ENCODE measurements around the gene SLC47A2.

Gene SLC47A2

GRCh38 chr17:19729900-19730299 lies 13.5 kb upstream of the SLC47A2 start:
- in situ Hi-C loops (cut with MboI; ENCODE audit: low sequenced_read_pairs) = no loop called here

DNA sequence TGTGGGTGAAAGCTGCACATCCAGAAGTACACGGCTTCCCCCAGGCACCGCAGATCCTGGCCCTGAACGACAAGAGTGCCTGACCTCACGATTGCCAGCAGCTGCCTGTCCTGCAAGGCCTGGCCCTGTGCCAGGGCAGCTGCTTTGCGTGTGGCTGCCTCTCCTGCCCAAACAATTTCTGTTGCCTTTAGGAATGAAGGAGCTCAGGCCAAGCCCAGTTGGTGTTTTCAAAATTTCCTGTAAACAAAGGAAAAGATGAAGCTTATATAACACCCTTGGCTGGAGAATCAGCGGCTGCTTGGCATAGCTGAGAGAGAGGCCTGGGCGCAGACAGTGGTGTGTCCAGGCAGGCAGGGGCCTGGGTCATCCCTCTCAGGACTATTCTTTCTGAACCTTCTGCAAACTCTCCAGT lies 11.7 kb upstream of the SLC47A2 start:
- in situ Hi-C loops (cut with MboI; ENCODE audit: low sequenced_read_pairs) = no loop called here

DNA sequence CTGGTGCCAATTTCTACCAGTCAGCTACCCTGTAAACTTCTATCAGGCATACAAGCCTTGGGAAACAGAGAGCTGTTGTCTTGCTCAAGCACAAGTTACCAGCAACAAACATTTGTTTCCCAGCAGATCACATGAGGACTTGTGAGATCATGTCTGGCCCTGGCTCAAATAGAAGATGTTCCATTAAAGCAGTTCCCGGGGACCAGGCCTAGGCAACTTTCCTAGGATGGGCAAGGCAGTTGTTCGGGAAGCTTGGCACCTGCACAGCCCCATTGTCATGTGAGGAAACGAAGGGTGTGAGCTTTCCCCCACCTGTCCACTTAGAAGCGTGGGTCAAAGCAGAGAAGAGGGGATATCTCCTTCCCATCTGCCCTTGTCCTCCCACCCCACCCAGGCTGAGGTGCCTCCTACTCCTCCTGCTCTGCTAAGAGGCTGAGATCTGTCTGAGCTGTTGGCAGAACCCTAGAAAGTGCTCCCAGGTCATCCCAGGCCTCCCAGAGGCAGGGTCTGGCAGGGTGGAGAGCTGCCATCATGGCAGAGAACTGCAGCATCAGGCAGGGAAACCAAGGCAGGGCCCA lies 11.2 kb upstream of the SLC47A2 start:
- in situ Hi-C loops (cut with MboI; ENCODE audit: low sequenced_read_pairs) = no loop called here

GRCh38 chr17:19726631-19727376 lies 10.4 kb upstream of the SLC47A2 start:
- in situ Hi-C loops (cut with MboI; ENCODE audit: low sequenced_read_pairs) = no loop called here

DNA sequence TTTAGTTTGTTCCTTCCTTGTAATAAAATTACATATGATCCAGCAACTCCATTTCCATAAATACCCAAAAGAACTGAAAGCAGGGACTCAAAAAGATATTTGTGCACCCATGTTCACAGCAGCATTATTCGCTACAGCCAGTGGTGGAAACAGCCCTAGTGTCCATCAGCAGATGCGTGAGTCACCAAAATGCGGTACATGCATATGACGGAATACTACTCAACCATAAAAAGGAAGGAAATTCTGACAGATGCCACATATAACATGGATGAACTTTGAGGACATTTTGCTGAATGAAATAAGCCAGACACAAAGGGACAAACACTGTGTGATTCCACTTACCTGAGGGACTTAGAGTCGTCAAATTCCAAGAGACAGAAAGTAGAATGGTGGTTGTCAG lies 9.1 kb upstream of the SLC47A2 start:
- in situ Hi-C loops (cut with MboI; ENCODE audit: low sequenced_read_pairs) = no loop called here

GRCh38 chr17:19724501-19725420 lies 8.4 kb upstream of the SLC47A2 start:
- in situ Hi-C loops (cut with MboI; ENCODE audit: low sequenced_read_pairs) = no loop called here

DNA sequence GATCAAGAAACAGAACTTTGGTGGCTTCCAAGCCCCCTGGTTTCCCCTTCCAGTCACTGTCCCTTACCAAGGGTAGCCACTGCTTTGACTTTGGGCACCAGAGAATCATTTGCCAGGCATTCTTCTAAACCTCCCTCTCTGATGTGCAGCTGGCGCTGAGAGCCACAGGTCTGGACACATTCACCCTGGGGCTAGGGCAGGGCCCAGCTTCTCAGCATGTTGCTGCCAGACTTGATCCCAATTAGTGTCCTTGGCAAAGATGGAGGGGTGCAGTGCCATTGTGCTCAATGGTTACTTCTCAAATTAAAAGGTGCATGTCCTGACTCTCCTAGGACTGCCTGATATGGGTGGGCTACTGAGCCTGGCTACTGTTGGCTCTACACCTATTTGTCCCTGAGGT lies 7.6 kb upstream of the SLC47A2 start:
- in situ Hi-C loops (cut with MboI; ENCODE audit: low sequenced_read_pairs) = no loop called here

GRCh38 chr17:19720631-19721426 lies 4.4 kb upstream of the SLC47A2 start:
- in situ Hi-C loops (cut with MboI; ENCODE audit: low sequenced_read_pairs) = no loop called here

DNA sequence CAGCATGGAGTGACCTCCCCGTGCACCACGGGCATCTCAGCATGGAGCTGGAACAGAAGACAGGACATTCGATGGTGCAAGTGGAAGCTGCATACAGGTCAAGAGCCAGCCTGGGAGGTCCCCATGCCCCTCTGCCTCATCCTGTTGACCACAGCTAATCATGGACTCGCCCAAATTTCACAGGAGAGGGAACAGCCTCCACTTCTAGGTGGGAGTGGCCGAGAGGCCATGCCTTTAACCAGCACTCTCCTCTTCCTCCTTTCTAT lies 3.8 kb upstream of the SLC47A2 start:
- in situ Hi-C loops (cut with MboI; ENCODE audit: low sequenced_read_pairs) = no loop called here

DNA sequence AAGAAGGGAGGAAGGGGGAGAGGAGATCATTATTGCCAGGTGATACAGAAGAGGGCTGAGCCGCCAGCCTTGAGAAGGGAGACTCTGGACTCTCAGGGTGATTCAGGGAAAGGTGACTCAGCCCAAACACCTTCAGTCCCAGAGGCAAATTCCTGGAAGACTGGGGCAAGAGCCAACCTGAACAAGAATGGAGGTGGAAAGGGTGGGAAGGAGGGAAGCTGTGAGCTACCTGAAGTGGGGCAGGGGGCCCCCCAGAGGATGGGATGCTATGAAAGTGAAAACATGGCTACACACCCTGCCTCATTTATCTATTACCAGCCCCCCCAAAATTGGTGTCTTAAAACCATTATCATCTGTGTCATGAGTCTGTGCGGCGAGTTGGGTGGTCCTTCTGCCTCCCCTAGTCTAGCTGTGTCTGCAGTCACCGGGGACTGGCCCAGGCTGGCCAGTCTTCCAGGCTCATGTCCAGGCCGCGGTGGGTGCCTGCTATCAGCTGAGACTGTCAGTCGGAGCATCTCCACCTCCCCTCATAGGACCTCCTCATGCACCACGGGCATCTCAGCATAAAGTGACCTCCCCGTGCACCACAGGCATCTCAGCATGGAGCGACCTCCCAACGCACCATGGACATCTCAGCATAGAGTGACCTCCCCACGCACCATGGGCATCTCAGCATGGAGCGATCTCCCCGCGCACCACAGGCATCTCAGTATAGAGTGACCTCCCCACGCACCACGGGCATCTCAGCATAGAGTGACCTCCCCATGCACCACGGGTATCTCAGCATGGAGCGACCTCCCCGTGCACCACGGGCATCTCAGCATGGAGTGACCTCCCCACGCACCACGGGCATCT lies 3.2 kb upstream of the SLC47A2 start:
- in situ Hi-C loops (cut with MboI; ENCODE audit: low sequenced_read_pairs) = no loop called here

GRCh38 chr17:19718613-19719354 lies 2.4 kb upstream of the SLC47A2 start:
- in situ Hi-C loops (cut with MboI; ENCODE audit: low sequenced_read_pairs) = no loop called here

DNA sequence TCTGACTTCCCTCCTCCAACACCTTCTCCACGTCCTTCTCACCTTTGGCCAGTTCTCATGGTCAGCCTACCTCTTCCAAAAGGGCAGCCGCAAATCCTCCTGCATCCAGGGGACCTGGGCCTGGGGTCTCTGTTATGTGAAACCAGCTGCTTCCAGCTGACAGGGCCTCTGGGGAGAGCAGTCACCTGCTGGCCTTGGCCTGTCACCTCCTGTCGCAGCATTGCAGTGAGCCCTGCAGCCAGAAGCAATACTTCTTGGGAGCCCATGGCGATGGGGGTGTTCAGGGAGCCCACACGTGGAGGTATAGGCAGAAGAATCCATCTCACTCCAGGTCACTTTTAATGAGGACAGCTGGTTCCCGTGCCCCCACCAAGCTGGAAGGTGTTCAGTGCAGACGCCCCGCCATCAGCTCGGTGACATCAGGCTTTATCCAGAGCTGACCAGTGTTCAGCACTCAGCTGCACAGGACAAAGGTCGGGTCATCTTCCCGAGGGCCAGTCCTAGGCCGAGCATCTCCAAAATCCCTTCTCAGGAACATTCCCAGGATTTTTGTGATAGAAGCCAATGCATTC lies 1.7 kb upstream of the SLC47A2 start:
- in situ Hi-C loops (cut with MboI; ENCODE audit: low sequenced_read_pairs) = no loop called here

GRCh38 chr17:19717411-19717908 lies 1.1 kb upstream of the SLC47A2 start:
- in situ Hi-C loops (cut with MboI; ENCODE audit: low sequenced_read_pairs) = no loop called here

DNA sequence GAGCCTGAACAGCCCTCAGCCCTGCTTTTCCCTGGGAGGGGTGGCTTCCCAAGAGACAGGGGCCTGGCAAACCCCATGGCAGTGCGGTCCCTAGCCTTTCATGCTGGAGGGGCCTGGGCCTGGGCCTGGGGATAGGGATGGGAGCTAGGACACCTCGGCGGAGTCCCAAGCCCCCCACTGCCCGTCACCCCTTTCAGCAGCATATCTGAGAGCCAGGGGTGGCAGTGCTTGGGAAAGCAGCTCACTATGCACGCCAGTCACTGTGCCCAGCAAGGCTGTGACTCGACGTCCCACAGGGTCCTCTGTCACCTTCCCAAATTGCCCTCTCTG lies 612 bp upstream of the SLC47A2 start:
- in situ Hi-C loops (cut with MboI; ENCODE audit: low sequenced_read_pairs) = no loop called here

- in situ Hi-C loops (cut with MboI; ENCODE audit: low sequenced_read_pairs) = no loop called here
Observed at GRCh38 chr17:19714542-19715411, 1.6 kb downstream of the SLC47A2 start.

DNA sequence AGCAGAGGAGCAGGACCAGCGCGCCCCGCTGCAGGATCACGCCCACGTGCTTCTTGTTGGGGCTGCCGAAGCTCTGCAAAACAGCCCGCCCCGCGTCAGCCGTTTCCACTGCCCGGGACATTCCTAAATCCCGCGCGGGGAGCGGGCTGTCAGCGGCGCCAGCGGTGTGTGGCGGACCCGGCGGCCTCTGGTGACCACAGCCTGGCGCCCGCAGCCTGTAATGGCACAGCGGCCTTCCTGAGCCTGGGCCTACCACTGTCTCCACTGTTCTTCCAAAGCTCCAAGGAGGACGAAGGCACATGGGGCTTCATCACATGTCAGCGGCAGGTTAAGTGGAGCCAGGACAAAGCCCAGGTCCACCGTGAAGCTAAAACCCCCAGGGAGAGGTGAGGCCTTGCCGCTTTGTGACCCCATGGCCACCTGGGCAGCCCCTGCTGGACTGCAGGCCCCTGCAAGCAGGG lies 2.5 kb downstream of the SLC47A2 start:
- in situ Hi-C loops (cut with MboI; ENCODE audit: low sequenced_read_pairs) = no loop called here

GRCh38 chr17:19713462-19713861 lies 2.9 kb downstream of the SLC47A2 start:
- in situ Hi-C loops (cut with MboI; ENCODE audit: low sequenced_read_pairs) = no loop called here

DNA sequence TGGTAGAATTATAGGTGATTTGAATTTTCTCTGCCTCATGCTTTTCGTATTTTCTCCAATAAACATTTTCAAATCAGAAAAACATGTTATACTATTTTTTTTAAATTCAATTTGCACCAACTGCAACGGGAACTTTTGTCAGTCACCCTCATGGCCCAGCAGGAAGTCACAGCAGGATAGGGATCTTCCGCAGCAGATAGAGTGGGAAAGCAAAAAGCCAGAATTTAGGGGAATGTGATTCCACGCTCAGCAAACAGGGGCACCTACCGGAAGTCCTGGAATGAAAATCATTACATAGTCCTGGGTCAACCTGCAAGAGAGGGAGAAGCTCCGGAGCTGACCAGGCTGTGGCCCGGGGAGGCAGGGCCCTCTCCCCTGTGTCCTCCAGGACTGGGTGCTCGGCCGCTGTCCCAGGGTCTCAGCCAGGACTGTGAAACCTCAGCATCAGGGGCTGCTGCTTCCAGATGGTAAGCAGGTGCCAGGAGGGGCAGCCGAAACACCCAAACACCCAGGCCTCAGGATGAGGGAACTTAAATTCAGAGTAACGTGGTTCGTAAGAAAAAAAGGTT lies 3.9 kb downstream of the SLC47A2 start:
- in situ Hi-C loops (cut with MboI; ENCODE audit: low sequenced_read_pairs) = no loop called here
